HepG2 (cell line): ENCODE measurements around the gene CHM. TPM values are rescaled to one million over a fixed set of nuclear protein-coding genes. Genes with fewer than 3 reads are reported as not detected.
"Not testable (repeated sequence)": the region's sequence is repeated elsewhere in the genome, so short reads cannot be mapped to it uniquely, and the experiment has no call there.

ENCODE experiments used
- ATAC-seq: fragments of 200-7000 bp; cut with Tn5 transposase; 3 replicates; pipeline ENCODE4 v1.9.1; 2020; ENCODE audit warnings: mild to moderate bottlenecking, moderate library complexity
- BruUV-seq: library from RNA; stranded (reverse); fragments of 400-500 nt; replicated peaks from 2 replicates; lab custom pipeline; 2021; lab: Mats Ljungman, UMichigan
- CTCF ChIA-PET: fragments of 300-600 bp; formaldehyde crosslinking; extraction: SDS; loops from one replicate; lab custom pipeline; 2021; ENCODE audit warnings: low total read pairs, inconsistent platforms, low intra/inter-chr PET ratio; lab: Yijun Ruan, JAX
- POLR2A ChIA-PET: fragments of 350-600 bp; sonication (Branson Sonifier 250); formaldehyde crosslinking; loops from one replicate; lab custom pipeline; 2020; ENCODE audit warnings: antibody characterized with exemption, inconsistent platforms; lab: Yijun Ruan, JAX
- DNase-seq: peaks from one replicate; pipeline ENCODE4 v3.0.0-alpha.2; 2015; ENCODE audit warnings: low spot score
- FAIRE-seq: peaks from 3 replicates; lab custom pipeline; 2011; peaks lifted over from hg19 to GRCh38; lab: Jason Lieb, UNC
- H2AFZ ChIP-seq: one replicate; pipeline ENCODE4 v1.6.1; 2011; ENCODE audit warnings: low read length, inconsistent platforms
- H3K27ac ChIP-seq: fragments of 300-600 bp; 3 replicates; pipeline ENCODE4 v1.8.0; 2011; ENCODE audit warnings: mixed run types, mild to moderate bottlenecking, mixed read lengths, low read length, inconsistent platforms; ENCODE audit not compliant: insufficient read depth; ENCODE audit errors: extremely low read length
- H3K27me3 ChIP-seq, 2 experiments: fragments of 200-600 bp in 1 of 2; 2 replicates in 1 of 2; 3 replicates in 1 of 2; pipeline versions ENCODE4 v1.6.0 to v1.8.0; 2011; ENCODE audit warnings: low read length in 2 of 2, mild to moderate bottlenecking in 2 of 2, moderate library complexity in 2 of 2, inconsistent platforms in 1 of 2; ENCODE audit not compliant: insufficient read depth in 2 of 2, control insufficient read depth in 1 of 2
- H3K36me3 ChIP-seq, 2 experiments: fragments of 200-600 bp in 1 of 2; replicated peaks in 1 of 2; 2 replicates in 1 of 2; 3 replicates in 1 of 2; pipeline versions ENCODE4 v1.5.1 to v1.8.0; 2011; ENCODE audit warnings: low read length in 2 of 2, inconsistent platforms in 1 of 2; ENCODE audit not compliant: insufficient read depth in 2 of 2, control insufficient read depth in 1 of 2
- H3K4me1 ChIP-seq: 2 replicates; pipeline ENCODE4 v1.5.1; 2012; ENCODE audit warnings: low read length, inconsistent platforms; ENCODE audit not compliant: insufficient read depth
- H3K4me2 ChIP-seq: 2 replicates; pipeline ENCODE4 v1.6.0; 2011; ENCODE audit warnings: low read depth, low read length, inconsistent platforms
- H3K4me3 ChIP-seq, 3 experiments: fragments of 200-600 bp in 1 of 3; sonication (generic), shearing (Covaris generic) in 1 of 3; replicated peaks in 1 of 3; 2 replicates each; pipeline ENCODE4 v1.5.1; 2011 to 2016; ENCODE audit warnings: low read length in 3 of 3, inconsistent platforms in 2 of 3, low read depth in 2 of 3, mild to moderate bottlenecking in 2 of 3, control low read depth in 1 of 3, mixed read lengths in 1 of 3; ENCODE audit not compliant: insufficient read depth in 1 of 3
- H3K79me2 ChIP-seq: one replicate; pipeline ENCODE4 v1.6.1; 2011; ENCODE audit warnings: low read length, inconsistent platforms; ENCODE audit not compliant: insufficient read depth
- H3K9ac ChIP-seq: 2 replicates; pipeline ENCODE4 v1.6.0; 2011; ENCODE audit warnings: mild to moderate bottlenecking, low read depth, low read length, inconsistent platforms; ENCODE audit not compliant: insufficient read depth
- H3K9me3 ChIP-seq: 2 replicates; pipeline ENCODE4 v1.5.1; 2012; ENCODE audit warnings: mild to moderate bottlenecking, low read length
- H4K20me1 ChIP-seq: 2 replicates; pipeline ENCODE4 v1.6.0; 2011; ENCODE audit warnings: inconsistent platforms, mild to moderate bottlenecking, low read length, moderate library complexity; ENCODE audit not compliant: insufficient read depth
- AHR ChIP-seq: IDR thresholded peaks from 2 replicates; pipeline ENCODE4 v1.6.1; 2018; ENCODE audit warnings: missing genetic modification reagents, missing compliant biosample characterization
- GPN1 ChIP-seq: sonication (generic); formaldehyde crosslinking; IDR thresholded peaks from 2 replicates; pipeline ENCODE4 v1.5.1; 2020; ENCODE audit warnings: missing genetic modification reagents, borderline replicate concordance
- GRHL1 ChIP-seq: sonication (generic); formaldehyde crosslinking; conservative IDR thresholded peaks from 2 replicates; pipeline ENCODE4 v1.8.0; 2022; ENCODE audit warnings: missing genetic modification reagents
- HNF4A ChIP-seq: sonication (generic); formaldehyde crosslinking; IDR thresholded peaks from 2 replicates; pipeline ENCODE4 v1.4.0; 2020; ENCODE audit warnings: missing genetic modification reagents
- MTA1 ChIP-seq: sonication (generic); formaldehyde crosslinking; IDR thresholded peaks from 2 replicates; pipeline ENCODE4 v1.4.0; 2020; ENCODE audit warnings: missing genetic modification reagents, mild to moderate bottlenecking, borderline replicate concordance
- NR2F2 ChIP-seq: IDR thresholded peaks from 2 replicates; pipeline ENCODE4 v1.6.1; 2012; ENCODE audit warnings: low read depth, inconsistent platforms, borderline replicate concordance
- PHF8 ChIP-seq: sonication (generic); formaldehyde crosslinking; IDR thresholded peaks from 2 replicates; pipeline ENCODE4 v1.5.0; 2020; ENCODE audit warnings: missing genetic modification reagents
- SMAD9 ChIP-seq: sonication (generic); formaldehyde crosslinking; IDR thresholded peaks from 2 replicates; pipeline ENCODE4 v1.5.1; 2020; ENCODE audit warnings: mild to moderate bottlenecking, missing genetic modification reagents
- WGBS: methylation state at CpG from one replicate; pipeline ENCODE4 v1.1.6; 2017; ENCODE audit warnings: low lambda C conversion rate; 5-methylcytosine and 5-hydroxymethylcytosine counted together
- in situ Hi-C: cut with HindIII; loops from 2 replicates; pipeline ENCODE4 v1.10.0; 2017; ENCODE audit warnings: low pct_unique_long_range_greater_than_20kb; ENCODE audit not compliant: extremely low pct_ligation_motif_present
- intact Hi-C: fragments of 100-400 bp; cut with micrococcal nuclease; formaldehyde crosslinking; loops from one replicate; pipeline ENCODE4 v1.10.0; 2022; ENCODE audit not compliant: unreplicated experiment
- polyA plus RNA-seq, 8 experiments: library from polyadenylated mRNA; depleted of rRNA in 3 of 8; stranded (reverse) in 7 of 8; unstranded in 1 of 8; fragments of >200 nt; fragmentation: Illumina TruSeq in 4 of 8; extraction: Trizol in 4 of 8; gene quantifications; 2 replicates each; pipeline versions ENCODE4 v1.2.1 to v1.2.3, GENCODE V29; 2011 to 2016; ENCODE audit warnings: low read depth in 4 of 8, missing spikeins in 1 of 8, mixed read lengths in 1 of 8; ENCODE audit not compliant: insufficient read depth in 1 of 8
- total RNA-seq, 5 experiments: library from RNA; depleted of rRNA; stranded (reverse); fragments of >200 nt; fragmentation: Illumina TruSeq; extraction: Trizol; gene quantifications; 2 replicates each; pipeline ENCODE4 v1.2.3, GENCODE V29; 2016; ENCODE audit warnings: low read depth in 1 of 5
- TF ChIP-seq, protein P1 (sequence below): sonication (generic); formaldehyde crosslinking; IDR thresholded peaks from 2 replicates; pipeline ENCODE4 v1.5.1; 2020; ENCODE audit warnings: mild to moderate bottlenecking, missing genetic modification reagents, borderline replicate concordance
- TF ChIP-seq, protein P2 (sequence below): sonication (generic); formaldehyde crosslinking; IDR thresholded peaks from 2 replicates; pipeline ENCODE4 v1.4.0; 2020; ENCODE audit warnings: missing genetic modification reagents
- TF ChIP-seq, protein P3 (sequence below): IDR thresholded peaks from 2 replicates; pipeline ENCODE4 v1.6.1; 2016

The CHM gene
- total and polyA plus RNA-seq, 2 of the 13 experiments (the other 11 are each of a cell fraction or from before 2014, with no cell fraction given): 15.1 to 15.5 TPM

- TF ChIP-seq, protein P1, sequence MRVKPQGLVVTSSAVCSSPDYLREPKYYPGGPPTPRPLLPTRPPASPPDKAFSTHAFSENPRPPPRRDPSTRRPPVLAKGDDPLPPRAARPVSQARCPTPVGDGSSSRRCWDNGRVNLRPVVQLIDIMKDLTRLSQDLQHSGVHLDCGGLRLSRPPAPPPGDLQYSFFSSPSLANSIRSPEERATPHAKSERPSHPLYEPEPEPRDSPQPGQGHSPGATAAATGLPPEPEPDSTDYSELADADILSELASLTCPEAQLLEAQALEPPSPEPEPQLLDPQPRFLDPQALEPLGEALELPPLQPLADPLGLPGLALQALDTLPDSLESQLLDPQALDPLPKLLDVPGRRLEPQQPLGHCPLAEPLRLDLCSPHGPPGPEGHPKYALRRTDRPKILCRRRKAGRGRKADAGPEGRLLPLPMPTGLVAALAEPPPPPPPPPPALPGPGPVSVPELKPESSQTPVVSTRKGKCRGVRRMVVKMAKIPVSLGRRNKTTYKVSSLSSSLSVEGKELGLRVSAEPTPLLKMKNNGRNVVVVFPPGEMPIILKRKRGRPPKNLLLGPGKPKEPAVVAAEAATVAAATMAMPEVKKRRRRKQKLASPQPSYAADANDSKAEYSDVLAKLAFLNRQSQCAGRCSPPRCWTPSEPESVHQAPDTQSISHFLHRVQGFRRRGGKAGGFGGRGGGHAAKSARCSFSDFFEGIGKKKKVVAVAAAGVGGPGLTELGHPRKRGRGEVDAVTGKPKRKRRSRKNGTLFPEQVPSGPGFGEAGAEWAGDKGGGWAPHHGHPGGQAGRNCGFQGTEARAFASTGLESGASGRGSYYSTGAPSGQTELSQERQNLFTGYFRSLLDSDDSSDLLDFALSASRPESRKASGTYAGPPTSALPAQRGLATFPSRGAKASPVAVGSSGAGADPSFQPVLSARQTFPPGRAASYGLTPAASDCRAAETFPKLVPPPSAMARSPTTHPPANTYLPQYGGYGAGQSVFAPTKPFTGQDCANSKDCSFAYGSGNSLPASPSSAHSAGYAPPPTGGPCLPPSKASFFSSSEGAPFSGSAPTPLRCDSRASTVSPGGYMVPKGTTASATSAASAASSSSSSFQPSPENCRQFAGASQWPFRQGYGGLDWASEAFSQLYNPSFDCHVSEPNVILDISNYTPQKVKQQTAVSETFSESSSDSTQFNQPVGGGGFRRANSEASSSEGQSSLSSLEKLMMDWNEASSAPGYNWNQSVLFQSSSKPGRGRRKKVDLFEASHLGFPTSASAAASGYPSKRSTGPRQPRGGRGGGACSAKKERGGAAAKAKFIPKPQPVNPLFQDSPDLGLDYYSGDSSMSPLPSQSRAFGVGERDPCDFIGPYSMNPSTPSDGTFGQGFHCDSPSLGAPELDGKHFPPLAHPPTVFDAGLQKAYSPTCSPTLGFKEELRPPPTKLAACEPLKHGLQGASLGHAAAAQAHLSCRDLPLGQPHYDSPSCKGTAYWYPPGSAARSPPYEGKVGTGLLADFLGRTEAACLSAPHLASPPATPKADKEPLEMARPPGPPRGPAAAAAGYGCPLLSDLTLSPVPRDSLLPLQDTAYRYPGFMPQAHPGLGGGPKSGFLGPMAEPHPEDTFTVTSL (CRISPR knock-in tag): no peak
- TF ChIP-seq SMAD9 (CRISPR knock-in tag): no peak
- TF ChIP-seq, protein P2, sequence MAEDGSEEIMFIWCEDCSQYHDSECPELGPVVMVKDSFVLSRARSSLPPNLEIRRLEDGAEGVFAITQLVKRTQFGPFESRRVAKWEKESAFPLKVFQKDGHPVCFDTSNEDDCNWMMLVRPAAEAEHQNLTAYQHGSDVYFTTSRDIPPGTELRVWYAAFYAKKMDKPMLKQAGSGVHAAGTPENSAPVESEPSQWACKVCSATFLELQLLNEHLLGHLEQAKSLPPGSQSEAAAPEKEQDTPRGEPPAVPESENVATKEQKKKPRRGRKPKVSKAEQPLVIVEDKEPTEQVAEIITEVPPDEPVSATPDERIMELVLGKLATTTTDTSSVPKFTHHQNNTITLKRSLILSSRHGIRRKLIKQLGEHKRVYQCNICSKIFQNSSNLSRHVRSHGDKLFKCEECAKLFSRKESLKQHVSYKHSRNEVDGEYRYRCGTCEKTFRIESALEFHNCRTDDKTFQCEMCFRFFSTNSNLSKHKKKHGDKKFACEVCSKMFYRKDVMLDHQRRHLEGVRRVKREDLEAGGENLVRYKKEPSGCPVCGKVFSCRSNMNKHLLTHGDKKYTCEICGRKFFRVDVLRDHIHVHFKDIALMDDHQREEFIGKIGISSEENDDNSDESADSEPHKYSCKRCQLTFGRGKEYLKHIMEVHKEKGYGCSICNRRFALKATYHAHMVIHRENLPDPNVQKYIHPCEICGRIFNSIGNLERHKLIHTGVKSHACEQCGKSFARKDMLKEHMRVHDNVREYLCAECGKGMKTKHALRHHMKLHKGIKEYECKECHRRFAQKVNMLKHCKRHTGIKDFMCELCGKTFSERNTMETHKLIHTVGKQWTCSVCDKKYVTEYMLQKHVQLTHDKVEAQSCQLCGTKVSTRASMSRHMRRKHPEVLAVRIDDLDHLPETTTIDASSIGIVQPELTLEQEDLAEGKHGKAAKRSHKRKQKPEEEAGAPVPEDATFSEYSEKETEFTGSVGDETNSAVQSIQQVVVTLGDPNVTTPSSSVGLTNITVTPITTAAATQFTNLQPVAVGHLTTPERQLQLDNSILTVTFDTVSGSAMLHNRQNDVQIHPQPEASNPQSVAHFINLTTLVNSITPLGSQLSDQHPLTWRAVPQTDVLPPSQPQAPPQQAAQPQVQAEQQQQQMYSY (CRISPR knock-in tag): no peak
- TF ChIP-seq MTA1 (CRISPR knock-in tag): no peak
- TF ChIP-seq GPN1 (CRISPR knock-in tag): no peak
- no peak for TF ChIP-seq NR2F2
- TF ChIP-seq PHF8 (CRISPR knock-in tag): no peak
- no peak for TF ChIP-seq HNF4A (CRISPR knock-in tag)
- TF ChIP-seq, protein P3, sequence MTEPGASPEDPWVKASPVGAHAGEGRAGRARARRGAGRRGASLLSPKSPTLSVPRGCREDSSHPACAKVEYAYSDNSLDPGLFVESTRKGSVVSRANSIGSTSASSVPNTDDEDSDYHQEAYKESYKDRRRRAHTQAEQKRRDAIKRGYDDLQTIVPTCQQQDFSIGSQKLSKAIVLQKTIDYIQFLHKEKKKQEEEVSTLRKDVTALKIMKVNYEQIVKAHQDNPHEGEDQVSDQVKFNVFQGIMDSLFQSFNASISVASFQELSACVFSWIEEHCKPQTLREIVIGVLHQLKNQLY (CRISPR knock-in tag): no peak
- no peak for TF ChIP-seq GRHL1 (CRISPR knock-in tag)
- TF ChIP-seq AHR (CRISPR knock-in tag): no peak
- TF ChIP-seq, all 625 proteins: peak for 0
These were observed 91.8 kb downstream of the CHM start (continued) for GRCh38 chrX:85955510-85955909.

GRCh38 chrX:85944751-85945150, 102.6 kb downstream of the CHM start:
- H3K27me3 ChIP-seq, H3K27ac ChIP-seq, BruUV-seq, DNase-seq, ATAC-seq, POLR2A ChIA-PET, CTCF ChIA-PET, H3K4me1 ChIP-seq, in situ Hi-C loops, intact Hi-C loops, H3K9me3 ChIP-seq, H4K20me1 ChIP-seq, H3K79me2 ChIP-seq, H3K4me3 ChIP-seq, H3K36me3 ChIP-seq, H3K4me2 ChIP-seq, H2AFZ ChIP-seq, FAIRE-seq, H3K9ac ChIP-seq: not testable (repeated sequence)
- WGBS: 100% methylated on average over 4 of the region's 4 CpGs
